HEK293 (cell line): Measurements from ENCODE around the gene GSN.
A peak's percentile ranks its signal among the peaks of the same experiment; 100 is the strongest.

Experiments used
- GLI2 ChIP-seq: fragments of 450-650 bp; formaldehyde crosslinking; IDR thresholded peaks from 2 replicates; pipeline ENCODE4; 2017; ENCODE audit warnings: missing biosample characterization, missing genetic modification characterization, low read depth, borderline replicate concordance
- INSM2 ChIP-seq: fragments of 450-650 bp; formaldehyde crosslinking; IDR thresholded peaks from 2 replicates; pipeline ENCODE4 v1.5.1; 2016; ENCODE audit warnings: missing biosample characterization, missing genetic modification characterization
- MZF1 ChIP-seq: fragments of 450-650 bp; formaldehyde crosslinking; IDR thresholded peaks from 2 replicates; pipeline ENCODE4 v1.5.1; 2017; ENCODE audit warnings: missing biosample characterization, missing genetic modification characterization, borderline replicate concordance
- WT1 ChIP-seq: fragments of 450-650 bp; formaldehyde crosslinking; IDR thresholded peaks from 2 replicates; pipeline ENCODE4 v1.5.1; 2016; ENCODE audit warnings: missing biosample characterization, missing genetic modification characterization
- ZBTB1 ChIP-seq: fragments of 450-650 bp; formaldehyde crosslinking; IDR thresholded peaks from 2 replicates; pipeline ENCODE4 v1.5.1; 2016; ENCODE audit warnings: missing biosample characterization, missing genetic modification characterization
- ZFP3 ChIP-seq: fragments of 450-650 bp; formaldehyde crosslinking; IDR thresholded peaks from 2 replicates; pipeline ENCODE4 v1.5.1; 2016; ENCODE audit warnings: low read depth, missing biosample characterization, missing genetic modification characterization
- ZNF121 ChIP-seq: fragments of 450-650 bp; formaldehyde crosslinking; IDR thresholded peaks from 2 replicates; pipeline ENCODE4 v1.5.1; 2016; ENCODE audit warnings: missing biosample characterization, missing genetic modification characterization
- ZNF133 ChIP-seq: fragments of 450-650 bp; formaldehyde crosslinking; IDR thresholded peaks from 2 replicates; pipeline ENCODE4 v1.5.1; 2016; ENCODE audit warnings: missing biosample characterization, missing genetic modification characterization
- ZNF148 ChIP-seq: fragments of 450-650 bp; formaldehyde crosslinking; IDR thresholded peaks from 2 replicates; pipeline ENCODE4 v1.5.0; 2017; ENCODE audit warnings: missing biosample characterization, missing genetic modification characterization, borderline replicate concordance
- ZNF16 ChIP-seq: fragments of 450-650 bp; formaldehyde crosslinking; IDR thresholded peaks from 2 replicates; pipeline ENCODE4 v1.5.1; 2016; ENCODE audit warnings: low read depth, missing biosample characterization, missing genetic modification characterization
- ZNF174 ChIP-seq: fragments of 450-650 bp; formaldehyde crosslinking; IDR thresholded peaks from 2 replicates; pipeline ENCODE4 v1.5.0; 2017; ENCODE audit warnings: missing biosample characterization, mild to moderate bottlenecking, missing genetic modification characterization
- ZNF175 ChIP-seq: fragments of 450-650 bp; formaldehyde crosslinking; IDR thresholded peaks from 2 replicates; pipeline ENCODE4 v1.5.1; 2016; ENCODE audit warnings: missing biosample characterization, missing genetic modification characterization
- ZNF423 ChIP-seq: fragments of 450-650 bp; formaldehyde crosslinking; IDR thresholded peaks from 2 replicates; pipeline ENCODE4 v1.5.1; 2016; ENCODE audit warnings: missing biosample characterization, missing genetic modification characterization
- ZNF473 ChIP-seq: fragments of 450-650 bp; formaldehyde crosslinking; IDR thresholded peaks from 2 replicates; pipeline ENCODE4 v1.5.1; 2017; ENCODE audit warnings: missing biosample characterization, missing genetic modification characterization
- ZNF514 ChIP-seq: fragments of 450-650 bp; formaldehyde crosslinking; IDR thresholded peaks from 2 replicates; pipeline ENCODE4 v1.5.1; 2016; ENCODE audit warnings: missing biosample characterization, missing genetic modification characterization
- ZNF555 ChIP-seq: fragments of 450-650 bp; formaldehyde crosslinking; conservative IDR thresholded peaks from 2 replicates; pipeline ENCODE4 v1.5.1; 2017; ENCODE audit warnings: missing biosample characterization, mild to moderate bottlenecking, missing genetic modification characterization, inconsistent platforms
- ZNF561 ChIP-seq: fragments of 450-650 bp; IDR thresholded peaks from 2 replicates; pipeline ENCODE4 v1.5.1; 2018; ENCODE audit warnings: missing biosample characterization, missing genetic modification characterization, borderline replicate concordance
- ZNF624 ChIP-seq: fragments of 450-650 bp; formaldehyde crosslinking; IDR thresholded peaks from 2 replicates; pipeline ENCODE4 v1.5.1; 2017; ENCODE audit warnings: missing biosample characterization, missing genetic modification characterization
- ZXDB ChIP-seq: fragments of 450-650 bp; formaldehyde crosslinking; IDR thresholded peaks from 2 replicates; pipeline ENCODE4 v1.5.1; 2016; ENCODE audit warnings: missing biosample characterization, missing genetic modification characterization
- TF ChIP-seq, protein P1 (sequence below): fragments of 450-650 bp; formaldehyde crosslinking; IDR thresholded peaks from 2 replicates; pipeline ENCODE4 v1.5.1; 2016; ENCODE audit warnings: missing biosample characterization, missing genetic modification characterization
- TF ChIP-seq, protein P2 (sequence below): fragments of 450-650 bp; formaldehyde crosslinking; IDR thresholded peaks from 2 replicates; pipeline ENCODE4 v1.5.1; 2016; ENCODE audit warnings: missing biosample characterization, missing genetic modification characterization
- TF ChIP-seq, protein P3 (sequence below): sonication (generic); formaldehyde crosslinking; IDR thresholded peaks from 2 replicates; pipeline ENCODE4 v1.8.1; 2022; ENCODE audit warnings: mild to moderate bottlenecking, moderate library complexity, missing genetic modification reagents
- TF ChIP-seq, protein P4 (sequence below): fragments of 450-650 bp; formaldehyde crosslinking; IDR thresholded peaks from 2 replicates; pipeline ENCODE4 v1.5.1; 2017; ENCODE audit warnings: missing biosample characterization, mild to moderate bottlenecking, missing genetic modification characterization, moderate library complexity

The GSN gene

GRCh38 chr9:121286973-121287741, 19.2 kb downstream of the GSN start (continued):
- TF ChIP-seq, protein P1, sequence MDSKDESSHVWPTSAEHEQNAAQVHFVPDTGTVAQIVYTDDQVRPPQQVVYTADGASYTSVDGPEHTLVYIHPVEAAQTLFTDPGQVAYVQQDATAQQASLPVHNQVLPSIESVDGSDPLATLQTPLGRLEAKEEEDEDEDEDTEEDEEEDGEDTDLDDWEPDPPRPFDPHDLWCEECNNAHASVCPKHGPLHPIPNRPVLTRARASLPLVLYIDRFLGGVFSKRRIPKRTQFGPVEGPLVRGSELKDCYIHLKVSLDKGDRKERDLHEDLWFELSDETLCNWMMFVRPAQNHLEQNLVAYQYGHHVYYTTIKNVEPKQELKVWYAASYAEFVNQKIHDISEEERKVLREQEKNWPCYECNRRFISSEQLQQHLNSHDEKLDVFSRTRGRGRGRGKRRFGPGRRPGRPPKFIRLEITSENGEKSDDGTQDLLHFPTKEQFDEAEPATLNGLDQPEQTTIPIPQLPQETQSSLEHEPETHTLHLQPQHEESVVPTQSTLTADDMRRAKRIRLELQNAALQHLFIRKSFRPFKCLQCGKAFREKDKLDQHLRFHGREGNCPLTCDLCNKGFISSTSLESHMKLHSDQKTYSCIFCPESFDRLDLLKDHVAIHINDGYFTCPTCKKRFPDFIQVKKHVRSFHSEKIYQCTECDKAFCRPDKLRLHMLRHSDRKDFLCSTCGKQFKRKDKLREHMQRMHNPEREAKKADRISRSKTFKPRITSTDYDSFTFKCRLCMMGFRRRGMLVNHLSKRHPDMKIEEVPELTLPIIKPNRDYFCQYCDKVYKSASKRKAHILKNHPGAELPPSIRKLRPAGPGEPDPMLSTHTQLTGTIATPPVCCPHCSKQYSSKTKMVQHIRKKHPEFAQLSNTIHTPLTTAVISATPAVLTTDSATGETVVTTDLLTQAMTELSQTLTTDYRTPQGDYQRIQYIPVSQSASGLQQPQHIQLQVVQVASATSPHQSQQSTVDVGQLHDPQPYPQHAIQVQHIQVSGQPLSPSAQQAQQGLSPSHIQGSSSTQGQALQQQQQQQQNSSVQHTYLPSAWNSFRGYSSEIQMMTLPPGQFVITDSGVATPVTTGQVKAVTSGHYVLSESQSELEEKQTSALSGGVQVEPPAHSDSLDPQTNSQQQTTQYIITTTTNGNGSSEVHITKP: peak; percentile 51
- TF ChIP-seq, protein P2, sequence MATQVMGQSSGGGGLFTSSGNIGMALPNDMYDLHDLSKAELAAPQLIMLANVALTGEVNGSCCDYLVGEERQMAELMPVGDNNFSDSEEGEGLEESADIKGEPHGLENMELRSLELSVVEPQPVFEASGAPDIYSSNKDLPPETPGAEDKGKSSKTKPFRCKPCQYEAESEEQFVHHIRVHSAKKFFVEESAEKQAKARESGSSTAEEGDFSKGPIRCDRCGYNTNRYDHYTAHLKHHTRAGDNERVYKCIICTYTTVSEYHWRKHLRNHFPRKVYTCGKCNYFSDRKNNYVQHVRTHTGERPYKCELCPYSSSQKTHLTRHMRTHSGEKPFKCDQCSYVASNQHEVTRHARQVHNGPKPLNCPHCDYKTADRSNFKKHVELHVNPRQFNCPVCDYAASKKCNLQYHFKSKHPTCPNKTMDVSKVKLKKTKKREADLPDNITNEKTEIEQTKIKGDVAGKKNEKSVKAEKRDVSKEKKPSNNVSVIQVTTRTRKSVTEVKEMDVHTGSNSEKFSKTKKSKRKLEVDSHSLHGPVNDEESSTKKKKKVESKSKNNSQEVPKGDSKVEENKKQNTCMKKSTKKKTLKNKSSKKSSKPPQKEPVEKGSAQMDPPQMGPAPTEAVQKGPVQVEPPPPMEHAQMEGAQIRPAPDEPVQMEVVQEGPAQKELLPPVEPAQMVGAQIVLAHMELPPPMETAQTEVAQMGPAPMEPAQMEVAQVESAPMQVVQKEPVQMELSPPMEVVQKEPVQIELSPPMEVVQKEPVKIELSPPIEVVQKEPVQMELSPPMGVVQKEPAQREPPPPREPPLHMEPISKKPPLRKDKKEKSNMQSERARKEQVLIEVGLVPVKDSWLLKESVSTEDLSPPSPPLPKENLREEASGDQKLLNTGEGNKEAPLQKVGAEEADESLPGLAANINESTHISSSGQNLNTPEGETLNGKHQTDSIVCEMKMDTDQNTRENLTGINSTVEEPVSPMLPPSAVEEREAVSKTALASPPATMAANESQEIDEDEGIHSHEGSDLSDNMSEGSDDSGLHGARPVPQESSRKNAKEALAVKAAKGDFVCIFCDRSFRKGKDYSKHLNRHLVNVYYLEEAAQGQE (tag by site-specific recombination): no peak
- TF ChIP-seq INSM2: no peak
- TF ChIP-seq, protein P3, sequence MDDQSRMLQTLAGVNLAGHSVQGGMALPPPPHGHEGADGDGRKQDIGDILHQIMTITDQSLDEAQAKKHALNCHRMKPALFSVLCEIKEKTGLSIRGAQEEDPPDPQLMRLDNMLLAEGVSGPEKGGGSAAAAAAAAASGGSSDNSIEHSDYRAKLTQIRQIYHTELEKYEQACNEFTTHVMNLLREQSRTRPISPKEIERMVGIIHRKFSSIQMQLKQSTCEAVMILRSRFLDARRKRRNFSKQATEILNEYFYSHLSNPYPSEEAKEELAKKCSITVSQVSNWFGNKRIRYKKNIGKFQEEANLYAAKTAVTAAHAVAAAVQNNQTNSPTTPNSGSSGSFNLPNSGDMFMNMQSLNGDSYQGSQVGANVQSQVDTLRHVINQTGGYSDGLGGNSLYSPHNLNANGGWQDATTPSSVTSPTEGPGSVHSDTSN (CRISPR knock-in tag): no peak
- TF ChIP-seq ZNF175 (tag by site-specific recombination): no peak
- TF ChIP-seq ZNF555 (tag by site-specific recombination): no peak
- TF ChIP-seq ZFP3 (tag by site-specific recombination): no peak
- TF ChIP-seq ZNF174 (tag by site-specific recombination): no peak
- no peak for TF ChIP-seq ZBTB1
- no peak for TF ChIP-seq ZNF121 (tag by site-specific recombination)
- no peak for TF ChIP-seq ZNF561 (tag by site-specific recombination)
- TF ChIP-seq ZNF514 (tag by site-specific recombination): no peak
- no peak for TF ChIP-seq ZNF148 (tag by site-specific recombination)
- peak; percentile 51; the same call in 1 of the 2 replicates for TF ChIP-seq ZXDB
- TF ChIP-seq GLI2: no peak
- TF ChIP-seq ZNF624 (tag by site-specific recombination): no peak
- no peak for TF ChIP-seq ZNF133 (tag by site-specific recombination)
- no peak for TF ChIP-seq ZNF473 (tag by site-specific recombination)
- TF ChIP-seq ZNF16 (tag by site-specific recombination): no peak
- peak; percentile 50; the same call in 1 of the 2 replicates for TF ChIP-seq MZF1 (tag by site-specific recombination)
- peak; percentile 83 for TF ChIP-seq WT1
- TF ChIP-seq, protein P4, sequence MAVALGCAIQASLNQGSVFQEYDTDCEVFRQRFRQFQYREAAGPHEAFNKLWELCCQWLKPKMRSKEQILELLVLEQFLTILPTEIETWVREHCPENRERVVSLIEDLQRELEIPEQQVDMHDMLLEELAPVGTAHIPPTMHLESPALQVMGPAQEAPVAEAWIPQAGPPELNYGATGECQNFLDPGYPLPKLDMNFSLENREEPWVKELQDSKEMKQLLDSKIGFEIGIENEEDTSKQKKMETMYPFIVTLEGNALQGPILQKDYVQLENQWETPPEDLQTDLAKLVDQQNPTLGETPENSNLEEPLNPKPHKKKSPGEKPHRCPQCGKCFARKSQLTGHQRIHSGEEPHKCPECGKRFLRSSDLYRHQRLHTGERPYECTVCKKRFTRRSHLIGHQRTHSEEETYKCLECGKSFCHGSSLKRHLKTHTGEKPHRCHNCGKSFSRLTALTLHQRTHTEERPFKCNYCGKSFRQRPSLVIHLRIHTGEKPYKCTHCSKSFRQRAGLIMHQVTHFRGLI (tag by site-specific recombination): no peak
- no peak for TF ChIP-seq ZNF423
